Stimulated activated CD8-positive, alpha-beta memory T cell treated with anti-CD3 and anti-CD28 coated beads, Interleukin-12 subunit alpha, Interleukin-12 subunit beta, amount 100 ng/mL, for 1 hour (primary cell): ENCODE measurements around the gene PSD2.

Experiments used
- DNase-seq: peaks from one replicate; pipeline ENCODE4 v3.0.0-alpha.2; 2020; ENCODE audit warnings: low read depth

Gene PSD2

DNA sequence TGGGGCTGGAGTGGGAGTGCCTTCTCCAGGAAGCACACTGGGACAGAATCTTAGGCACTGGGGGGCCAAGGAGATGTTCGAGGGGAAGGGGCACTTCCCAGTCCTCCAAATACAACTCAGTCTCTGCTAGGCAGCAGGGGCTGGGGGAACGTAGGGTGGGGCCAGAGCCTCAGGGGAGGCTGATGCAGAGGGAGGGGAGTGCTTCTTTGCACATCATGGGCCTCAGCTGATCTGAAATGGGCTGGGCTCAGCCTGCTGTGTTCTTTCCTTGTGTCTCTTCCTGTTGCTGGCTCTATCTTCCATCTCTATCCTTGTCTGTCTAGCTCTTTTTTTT lies 15.6 kb downstream of the PSD2 start:
- no peak for DNase-seq

DNA sequence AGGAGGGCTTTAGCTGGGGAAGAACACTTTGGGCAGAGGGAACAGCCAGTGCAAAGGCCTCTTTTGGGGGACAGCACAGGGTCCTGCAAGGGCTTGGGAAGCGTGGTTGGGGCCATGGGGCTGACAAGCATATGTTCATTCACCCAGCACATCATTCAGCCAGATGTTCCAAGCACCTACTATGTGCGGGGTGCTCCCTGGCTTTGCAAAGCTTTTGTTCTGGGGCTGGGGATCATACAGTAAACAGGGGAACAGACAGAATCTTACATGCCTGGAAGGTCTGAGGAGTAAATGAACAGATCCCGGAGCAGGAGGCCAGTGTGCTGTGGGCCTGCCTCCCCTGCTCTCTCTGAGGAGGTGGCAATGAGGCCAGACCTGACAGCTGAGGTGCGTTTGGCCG lies 16.7 kb downstream of the PSD2 start:
- DNase-seq = no peak

DNA sequence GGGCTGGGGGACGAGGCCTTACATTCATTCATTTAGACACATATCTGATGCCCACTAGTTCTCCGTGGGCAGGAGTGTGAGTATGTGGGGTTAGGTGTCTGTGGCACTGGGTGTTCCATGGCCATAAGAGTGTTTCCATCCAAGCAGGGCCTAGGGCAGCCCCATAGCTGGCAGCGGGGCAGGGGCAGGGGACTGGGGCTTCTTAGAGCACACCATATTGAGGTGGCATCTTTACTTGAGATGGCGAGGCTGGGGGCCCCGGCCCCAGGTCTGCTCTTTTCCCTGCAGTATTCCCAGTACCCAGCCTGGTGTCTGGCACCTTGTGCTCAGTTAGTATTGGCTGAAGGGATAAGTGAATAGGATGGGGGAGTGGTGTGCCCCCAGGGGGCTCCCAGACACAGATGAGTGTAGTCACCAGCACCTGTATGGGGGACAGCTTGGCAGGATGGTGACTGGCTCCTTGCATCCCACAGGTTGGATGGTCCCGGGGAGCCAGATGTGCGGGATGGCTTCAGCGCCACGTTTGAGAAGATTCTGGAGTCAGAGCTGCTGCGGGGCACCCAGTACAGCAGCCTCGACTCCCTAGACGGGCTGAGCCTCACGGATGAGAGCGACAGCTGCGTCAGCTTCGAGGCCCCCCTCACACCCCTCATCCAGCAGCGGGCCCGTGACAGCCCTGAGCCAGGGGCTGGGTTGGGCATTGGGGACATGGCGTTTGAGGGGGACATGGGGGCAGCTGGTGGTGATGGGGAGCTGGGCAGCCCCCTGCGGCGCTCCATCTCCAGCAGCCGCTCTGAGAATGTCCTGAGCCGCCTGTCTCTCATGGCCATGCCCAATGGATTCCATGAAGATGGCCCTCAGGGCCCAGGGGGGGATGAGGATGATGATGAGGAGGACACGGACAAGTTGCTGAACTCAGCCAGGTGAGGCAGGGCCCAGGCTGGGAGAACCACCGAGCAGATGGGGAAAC lies 17.5 kb downstream of the PSD2 start:
- no peak for DNase-seq

DNA sequence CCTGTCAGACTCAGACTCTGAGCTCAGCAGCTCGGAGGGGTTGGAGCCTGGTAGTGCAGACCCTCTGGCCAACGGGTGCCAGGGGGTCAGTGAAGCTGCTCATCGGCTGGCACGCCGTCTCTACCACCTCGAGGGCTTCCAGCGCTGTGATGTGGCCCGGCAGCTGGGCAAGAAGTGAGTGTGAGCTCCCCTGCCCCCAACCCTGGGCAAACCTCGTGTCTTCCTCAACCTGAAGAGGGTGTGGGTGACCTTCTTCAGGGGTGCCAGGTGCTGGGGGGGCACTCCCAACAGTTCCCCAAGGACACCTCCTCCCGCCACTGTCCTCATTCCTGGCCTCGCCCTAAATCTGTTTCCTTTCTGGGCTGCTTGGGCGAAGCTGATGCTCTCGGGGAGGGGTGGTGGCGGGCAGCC lies 18.6 kb downstream of the PSD2 start:
- DNase-seq = no peak

DNA sequence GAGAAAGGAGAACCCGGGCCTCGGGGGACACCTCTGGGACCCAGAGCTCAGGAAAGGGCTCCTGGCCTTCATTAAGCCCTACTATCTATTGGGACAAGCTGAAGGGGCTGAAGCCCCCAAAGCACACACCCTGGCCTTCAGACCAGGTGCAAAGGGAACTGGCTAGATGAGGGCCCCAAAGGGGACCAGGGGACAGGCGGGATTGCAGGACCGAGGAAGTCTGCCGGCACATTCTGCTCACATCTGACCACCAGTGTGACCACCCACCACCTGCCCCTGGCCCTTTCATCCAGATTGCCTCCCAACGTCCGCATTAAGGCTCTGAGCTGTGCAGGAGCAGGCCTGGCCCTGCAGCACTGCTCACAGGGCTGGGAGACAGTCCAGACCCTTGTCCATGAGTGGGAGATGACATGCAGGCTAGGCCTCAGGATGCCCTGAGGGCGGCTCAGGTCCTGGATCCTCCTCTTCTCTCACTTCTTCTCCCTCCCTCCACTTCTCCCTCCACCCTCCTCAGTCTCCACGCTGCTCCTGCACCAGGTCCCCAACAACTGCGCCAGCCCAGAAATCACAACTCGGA lies 19.2 kb downstream of the PSD2 start:
- DNase-seq = no peak

DNA sequence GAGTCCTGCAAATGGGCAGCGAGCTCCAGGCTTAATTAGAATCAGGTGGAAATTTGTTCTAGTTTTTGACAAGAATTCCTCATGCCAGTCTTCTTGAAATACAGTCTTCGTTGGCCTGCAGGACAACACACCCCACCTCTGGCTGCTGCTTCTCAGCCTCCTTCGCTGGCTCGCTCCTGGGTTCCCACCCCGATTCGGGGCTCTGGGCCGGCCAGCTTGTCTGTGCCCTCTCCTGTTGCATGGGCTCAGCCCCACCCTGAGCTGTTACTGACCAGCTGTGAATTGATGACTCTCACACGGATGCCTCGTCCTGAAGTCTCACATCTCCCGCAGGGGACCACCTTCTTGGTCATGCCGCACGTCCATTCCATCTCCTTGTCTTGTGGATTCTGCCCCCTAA lies 21.0 kb downstream of the PSD2 start:
- no peak for DNase-seq

DNA sequence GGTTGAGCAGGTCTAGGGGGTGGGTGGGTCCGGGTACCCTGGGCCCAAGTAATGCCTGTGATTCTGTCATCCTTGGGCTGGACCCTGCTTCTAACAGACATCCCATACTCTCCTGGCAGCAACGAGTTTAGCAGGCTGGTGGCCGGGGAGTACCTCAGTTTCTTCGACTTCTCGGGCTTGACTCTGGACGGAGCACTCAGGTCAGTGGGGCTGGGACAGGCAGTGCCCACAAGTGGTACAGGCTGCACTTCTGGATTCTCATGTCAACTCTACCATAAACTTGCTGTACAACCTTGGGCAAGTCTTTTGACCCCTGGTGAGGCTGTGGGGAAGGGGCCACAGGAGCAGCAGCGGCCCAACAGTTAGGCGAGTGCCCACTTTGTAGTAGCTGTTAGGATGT lies 21.8 kb downstream of the PSD2 start:
- DNase-seq = no peak

DNA sequence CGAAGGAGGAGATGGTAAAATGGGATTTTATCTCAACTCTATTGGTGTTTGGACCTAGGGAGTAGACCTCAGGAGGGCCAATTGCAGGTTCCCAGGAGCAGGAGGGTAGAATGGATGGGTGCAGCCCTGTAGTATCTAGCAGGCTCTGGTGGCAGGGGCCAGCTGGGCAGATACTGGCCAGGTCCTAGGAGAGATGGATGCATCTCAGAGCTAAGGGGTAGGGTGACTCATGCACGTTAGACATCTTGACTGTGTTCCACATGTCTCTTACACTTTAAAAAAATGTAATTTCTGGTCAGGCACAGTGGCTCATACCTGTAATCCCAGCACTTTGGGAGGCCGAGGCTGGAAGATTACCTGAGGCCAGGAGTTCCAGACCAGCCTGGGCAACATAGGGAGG lies 22.4 kb downstream of the PSD2 start:
- no peak for DNase-seq

DNA sequence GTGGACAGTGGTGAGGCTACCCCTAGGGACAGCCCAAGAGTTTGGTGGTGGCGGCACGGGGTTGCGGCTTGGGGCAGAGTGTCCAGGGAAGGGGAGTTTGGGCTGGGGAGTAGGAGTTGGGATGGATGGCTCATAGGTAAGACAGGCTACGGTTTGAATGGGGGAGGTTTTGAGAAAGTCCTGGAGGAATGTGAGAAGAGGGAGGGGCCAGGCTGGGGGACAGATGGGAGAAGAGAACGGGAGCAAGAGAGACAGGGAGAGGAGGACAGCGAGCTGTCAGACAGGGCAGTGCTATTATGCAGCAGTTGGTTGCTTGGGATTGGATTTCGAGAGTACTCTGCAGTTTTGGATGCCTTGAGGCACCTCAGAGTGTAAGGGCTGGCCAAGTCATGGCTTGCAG lies 24.5 kb downstream of the PSD2 start:
- DNase-seq = no peak

DNA sequence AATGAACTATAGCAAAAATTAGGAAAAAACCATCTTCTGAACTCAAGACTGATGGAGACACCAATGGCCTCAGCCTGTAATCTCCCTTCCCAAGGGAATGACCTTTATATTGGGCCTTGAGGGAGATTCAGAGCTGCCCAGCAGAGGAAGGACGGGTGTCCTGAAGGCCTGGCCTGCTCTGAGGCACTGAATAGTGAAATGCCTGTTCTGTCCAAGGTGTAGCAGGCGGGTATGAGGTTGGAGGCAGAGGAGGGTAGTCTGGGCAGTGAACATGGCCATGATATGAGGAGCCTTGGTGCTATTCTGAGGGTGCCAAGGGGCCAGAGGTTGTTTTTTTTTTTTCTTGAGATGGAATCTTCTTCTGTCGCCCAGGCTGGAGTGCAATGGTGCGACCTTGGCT lies 25.0 kb downstream of the PSD2 start:
- DNase-seq = no peak

DNA sequence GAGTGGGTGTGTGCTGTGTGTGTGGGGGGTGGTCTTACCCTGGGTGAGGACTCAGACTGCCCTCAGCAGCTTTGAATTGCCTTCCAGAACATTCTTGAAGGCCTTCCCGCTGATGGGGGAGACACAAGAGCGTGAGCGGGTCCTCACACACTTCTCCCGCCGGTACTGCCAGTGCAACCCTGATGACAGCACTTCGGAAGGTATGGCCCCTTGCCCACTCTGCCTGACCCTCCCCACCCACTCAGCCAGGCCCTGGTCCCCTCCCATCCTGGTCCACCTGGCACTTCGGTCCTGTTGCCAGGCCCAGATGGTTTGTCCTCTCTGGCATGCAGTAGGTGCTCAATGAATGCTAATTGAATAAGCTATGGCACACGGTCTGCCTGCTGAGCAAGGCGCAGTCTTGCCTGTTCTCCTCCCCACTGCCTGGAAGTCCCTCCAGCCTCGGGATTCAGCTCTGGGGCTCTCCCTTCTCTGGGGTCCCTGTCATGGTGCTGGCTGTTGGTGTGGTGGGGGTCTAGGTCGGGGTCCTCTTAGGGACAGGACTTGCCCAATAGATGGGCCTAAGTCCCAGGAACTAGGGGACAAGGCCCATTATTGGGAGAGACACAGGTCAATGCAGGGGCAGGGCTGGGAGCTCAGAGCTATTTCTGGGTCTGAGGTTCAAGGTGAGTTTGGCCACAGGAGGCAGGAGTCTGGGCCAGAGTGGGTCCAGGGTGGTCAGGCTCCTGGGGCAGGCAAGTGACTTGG lies 26.4 kb downstream of the PSD2 start:
- no peak for DNase-seq

DNA sequence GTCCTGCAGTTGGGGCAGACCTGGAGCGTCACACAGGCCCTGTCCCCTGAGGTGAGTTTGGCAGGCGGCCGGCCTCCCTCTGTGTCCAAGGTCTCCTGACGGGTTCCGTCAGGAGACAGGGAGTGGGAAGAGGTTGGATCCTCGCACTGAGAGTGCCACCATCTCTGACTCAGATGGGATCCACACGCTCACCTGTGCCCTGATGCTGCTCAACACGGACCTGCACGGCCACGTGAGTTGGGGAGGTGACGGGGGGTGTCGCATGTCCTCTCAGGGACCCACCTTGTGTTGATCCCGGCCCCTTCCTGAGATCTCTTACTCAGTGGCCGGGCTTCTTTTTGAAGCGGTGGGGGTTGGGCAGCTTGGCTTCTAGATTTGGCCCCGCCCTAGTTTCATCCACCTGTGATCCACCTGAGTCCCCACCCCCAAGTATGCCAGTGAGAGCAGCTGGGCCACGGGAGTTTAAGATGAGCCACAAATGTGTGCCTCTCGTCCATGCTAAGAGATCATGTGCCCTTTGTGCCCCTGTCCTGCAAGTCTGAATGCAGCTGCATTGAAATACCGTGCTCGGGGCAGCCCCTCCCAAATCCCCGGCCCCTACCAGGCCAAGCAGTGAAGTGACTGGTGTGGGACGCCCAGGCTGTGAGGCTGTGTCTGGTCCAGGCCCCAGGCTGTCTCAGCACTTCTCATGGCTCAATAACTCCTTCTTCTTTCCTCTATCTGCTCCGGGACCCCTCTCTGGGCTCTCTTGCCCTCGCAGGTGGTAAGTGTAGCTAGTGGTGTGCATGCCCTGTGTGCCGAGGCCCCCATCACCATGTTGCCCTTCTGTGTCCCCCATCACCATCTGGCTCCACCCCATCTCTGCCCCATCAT lies 27.2 kb downstream of the PSD2 start:
- DNase-seq = no peak

DNA sequence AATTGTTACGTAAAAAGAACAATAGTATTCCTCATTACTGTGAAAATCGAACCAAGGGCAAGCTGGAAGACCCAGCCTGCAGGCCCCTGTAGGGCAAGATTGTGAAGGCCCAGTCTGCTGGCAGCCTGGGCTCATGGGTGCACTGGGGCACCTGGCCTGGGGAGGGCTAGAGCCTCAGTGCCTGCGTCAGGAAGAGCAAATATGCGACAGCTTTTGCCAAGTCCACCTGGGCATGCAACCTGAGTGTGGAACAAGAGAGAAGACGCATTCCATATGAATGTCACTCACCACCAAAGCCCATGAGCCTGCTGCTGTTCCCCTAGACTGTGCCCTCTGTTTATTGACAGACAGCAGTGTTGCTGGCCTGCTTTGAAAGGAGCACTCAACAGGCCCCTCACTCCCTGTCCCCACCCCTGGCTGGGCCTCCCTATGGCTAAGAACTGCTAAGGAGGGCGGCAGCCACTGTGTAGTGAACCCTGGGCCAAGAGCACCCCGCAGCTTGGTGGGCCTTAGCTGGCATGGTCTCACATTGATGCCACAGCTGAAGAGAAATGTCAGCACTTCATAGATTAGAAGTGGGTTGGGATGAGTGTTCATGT lies 28.2 kb downstream of the PSD2 start:
- DNase-seq = no peak

DNA sequence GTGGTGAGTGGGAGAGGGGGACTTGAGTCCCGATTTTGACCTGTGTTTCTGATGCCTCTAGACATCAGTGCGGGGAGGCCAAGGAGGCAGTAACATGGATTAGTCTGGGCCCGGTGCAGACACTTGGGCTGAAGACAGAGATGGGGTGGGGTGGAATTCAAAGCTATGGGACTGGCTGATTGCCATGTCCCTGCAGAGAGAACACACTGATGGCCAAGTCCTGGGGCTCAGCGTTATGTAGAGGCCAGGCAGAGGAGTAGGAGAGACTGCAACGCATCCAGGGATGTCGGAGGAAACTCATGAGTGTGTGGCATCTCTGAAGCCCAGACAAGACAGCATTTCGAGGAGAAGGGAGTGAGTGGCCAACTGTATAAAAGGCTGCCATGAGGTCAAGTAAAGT lies 30.1 kb downstream of the PSD2 start:
- no peak for DNase-seq

DNA sequence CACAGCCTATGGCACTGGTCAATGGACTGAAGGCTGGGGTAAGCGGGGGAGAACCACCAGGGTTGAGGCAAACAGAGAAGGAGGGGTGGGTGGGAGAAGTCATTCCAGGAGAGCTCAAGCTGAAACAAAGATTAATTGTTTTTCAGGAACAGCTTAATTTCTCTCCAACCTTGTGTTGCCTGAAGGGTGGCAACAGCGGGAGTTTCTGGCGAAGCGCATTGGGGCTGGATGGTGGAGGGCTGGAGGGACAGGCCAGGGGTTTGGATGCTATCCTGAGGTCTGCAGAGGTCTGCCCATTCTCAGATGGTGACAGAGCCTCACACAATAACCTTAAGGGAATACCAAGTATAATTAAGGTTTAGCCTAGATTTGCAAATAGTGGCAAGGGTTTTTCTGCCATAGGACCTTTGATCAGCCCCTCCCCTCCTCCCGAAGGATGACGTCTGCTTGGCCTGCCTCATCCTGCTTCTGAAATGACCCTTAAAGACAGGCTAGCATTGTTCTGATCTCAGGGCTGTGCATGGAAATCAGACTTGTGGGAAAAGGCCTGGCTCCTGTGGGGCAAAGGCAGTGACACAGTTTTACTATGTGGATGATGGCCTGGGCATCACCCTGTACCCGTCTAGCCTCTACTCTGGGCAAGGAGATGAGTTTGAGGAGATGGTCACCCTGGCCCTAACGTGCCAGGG lies 32.7 kb downstream of the PSD2 start:
- no peak for DNase-seq

DNA sequence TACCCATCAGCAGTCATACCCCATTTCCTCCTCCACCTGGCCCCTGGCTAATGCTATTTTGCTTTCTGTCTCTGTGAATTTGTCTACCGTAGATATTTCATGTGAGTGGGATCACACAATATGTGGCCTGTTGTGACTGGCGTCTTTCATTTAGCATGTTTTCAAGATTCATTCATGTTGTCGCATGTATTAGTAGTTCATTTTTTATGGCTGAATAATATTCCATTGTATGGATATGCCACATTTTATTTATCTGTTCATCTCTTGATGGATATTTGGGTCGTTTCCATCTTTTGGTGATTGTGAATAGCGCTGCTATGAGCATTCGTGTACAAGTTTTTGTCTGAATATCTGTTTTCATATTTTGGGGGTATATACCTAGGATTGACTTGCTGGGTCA lies 33.9 kb downstream of the PSD2 start:
- DNase-seq = no peak

DNA sequence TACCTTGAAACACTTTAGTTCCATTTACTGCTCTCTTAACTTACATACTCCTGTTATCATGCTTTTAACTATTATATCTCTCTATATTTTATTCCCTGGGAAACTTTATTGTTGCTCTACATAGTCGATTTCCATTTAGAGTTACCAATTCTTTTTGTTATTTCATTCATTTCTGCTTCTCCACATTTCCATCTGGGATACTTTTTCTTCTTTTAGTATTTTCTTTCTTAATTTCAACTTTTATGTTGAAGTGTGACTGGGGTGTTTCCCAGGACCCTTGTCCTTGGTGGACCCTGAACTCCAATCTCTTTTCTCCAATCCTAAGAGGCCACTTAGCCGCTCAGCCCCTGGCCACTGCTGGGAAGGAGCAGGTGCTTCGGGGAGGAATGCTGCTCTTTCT lies 36.0 kb downstream of the PSD2 start:
- no peak for DNase-seq

DNA sequence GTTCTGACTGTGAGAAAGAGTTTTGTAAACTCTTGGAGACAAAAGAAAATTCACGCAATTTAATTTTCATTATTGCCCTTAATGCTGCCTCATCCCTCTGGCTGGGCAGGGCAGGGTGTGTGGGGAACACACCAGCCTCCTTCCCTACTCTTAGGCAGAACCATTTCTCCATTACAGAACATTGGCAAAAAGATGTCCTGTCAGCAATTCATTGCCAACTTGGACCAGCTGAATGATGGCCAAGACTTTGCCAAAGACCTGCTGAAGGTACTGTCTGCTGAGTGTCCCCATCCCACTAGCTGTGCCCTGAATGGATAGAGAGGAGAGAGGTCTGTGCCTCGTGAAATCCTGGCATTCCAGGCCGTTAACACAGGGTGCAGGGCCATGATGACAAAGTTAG lies 37.9 kb downstream of the PSD2 start:
- DNase-seq = no peak

DNA sequence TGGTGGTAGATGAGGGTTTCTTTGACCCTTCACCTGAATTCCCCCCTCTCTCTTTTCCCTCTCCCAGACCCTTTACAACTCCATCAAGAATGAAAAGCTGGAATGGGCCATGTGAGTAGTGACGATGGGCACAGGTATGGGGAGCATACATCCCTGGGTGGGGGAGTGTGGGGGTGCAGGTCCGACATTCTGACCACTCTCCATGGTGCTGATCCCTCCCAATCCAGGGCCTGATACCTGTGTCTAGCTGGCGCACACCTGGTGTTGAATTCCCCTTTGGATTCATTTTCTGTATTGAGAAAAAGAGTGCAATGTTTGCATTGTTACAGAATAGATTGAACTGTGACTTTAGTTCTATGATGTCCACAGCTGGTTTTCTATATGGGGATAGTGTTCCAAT lies 40.0 kb downstream of the PSD2 start:
- DNase-seq = no peak

DNA sequence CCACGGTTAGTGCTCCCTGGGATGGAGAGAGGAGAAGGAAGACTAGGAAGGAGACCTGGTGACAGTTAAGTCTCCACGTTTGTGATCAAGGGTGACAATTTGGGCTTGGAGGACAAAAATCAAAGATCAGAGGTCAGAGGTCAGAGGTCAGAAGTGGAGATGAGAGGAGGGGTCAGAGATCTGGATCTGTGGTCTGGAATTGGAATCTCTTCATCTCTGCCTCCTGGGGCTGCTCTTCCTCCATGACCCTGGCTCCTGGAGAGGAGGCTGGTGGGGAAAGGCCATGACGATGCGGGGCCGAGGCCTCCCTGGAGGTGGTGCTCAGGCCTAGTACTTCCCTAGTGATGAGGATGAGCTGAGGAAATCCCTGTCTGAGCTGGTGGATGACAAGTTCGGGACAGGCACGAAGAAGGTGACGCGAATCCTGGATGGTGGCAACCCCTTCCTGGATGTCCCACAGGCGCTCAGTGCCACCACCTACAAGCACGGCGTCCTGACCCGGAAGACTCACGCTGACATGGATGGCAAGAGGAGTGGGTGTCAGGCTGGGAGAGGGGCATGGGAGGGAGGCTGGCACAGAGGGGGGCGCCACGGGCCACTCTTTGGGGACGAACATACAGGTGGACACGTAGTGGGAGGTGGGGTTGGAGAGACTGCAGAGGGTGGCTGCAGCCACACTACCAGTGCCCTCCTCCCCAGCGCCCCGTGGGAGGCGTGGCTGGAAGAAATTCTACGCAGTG lies 41.0 kb downstream of the PSD2 start:
- DNase-seq = no peak
